B cell (primary cell): Measurements from ENCODE around the gene NADSYN1. TPM values are rescaled to one million over a fixed set of nuclear protein-coding genes. Genes with fewer than 3 reads are reported as not detected.

Source experiments
- ATAC-seq: fragments of 200-7000 bp; cut with Tn5 transposase; one replicate; pipeline ENCODE4 v1.10.0; 2021; ENCODE audit warnings: low read depth, mild to moderate bottlenecking, moderate number of reproducible peaks, moderate library complexity
- CTCF ChIA-PET: fragments of 350-600 bp; sonication (Branson Sonifier 250); formaldehyde crosslinking; loops from one replicate; lab custom pipeline; 2021; ENCODE audit warnings: antibody characterized with exemption, inconsistent platforms; lab: Charles Lee
- POLR2A ChIA-PET: fragments of 350-600 bp; sonication (Branson Sonifier 250); formaldehyde crosslinking; loops from one replicate; lab custom pipeline; 2021; ENCODE audit warnings: antibody characterized with exemption; lab: Charles Lee
- DNase-seq: peaks from one replicate; pipeline ENCODE4 v3.0.0; 2013
- H2AFZ ChIP-seq: 2 replicates; pipeline ENCODE4 v1.6.1; 2012; ENCODE audit warnings: mild to moderate bottlenecking, low read depth, low read length; ENCODE audit not compliant: insufficient read depth, poor library complexity, severe bottlenecking
- H3K27ac ChIP-seq, 2 donors: 1 replicate in 1 of 2; 2 replicates in 1 of 2; pipeline ENCODE4 v1.5.1; 2012 to 2013; ENCODE audit warnings: low read length in 2 of 2, mild to moderate bottlenecking in 2 of 2, moderate library complexity in 1 of 2
- H3K27me3 ChIP-seq, 4 experiments: fragments of 200-600 bp in 1 of 4; sonication (generic) in 1 of 4; replicated peaks in 1 of 4; 1 replicate in 2 of 4; 2 replicates in 2 of 4; pipeline versions ENCODE4 v1.6.1 to v1.7.0; 2013 to 2016; ENCODE audit warnings: low read length in 3 of 4, mild to moderate bottlenecking in 2 of 4, mixed read lengths in 1 of 4, moderate library complexity in 1 of 4; ENCODE audit not compliant: insufficient read depth in 4 of 4, control insufficient read depth in 3 of 4; ENCODE audit errors: control extremely low read depth in 1 of 4
- H3K36me3 ChIP-seq, 2 experiments: replicated peaks in 1 of 2; 1 replicate in 1 of 2; 2 replicates in 1 of 2; pipeline versions ENCODE4 v1.6.1 to v1.7.1; 2013; ENCODE audit warnings: low read length in 1 of 2; ENCODE audit not compliant: insufficient read depth in 2 of 2, control insufficient read depth in 1 of 2; ENCODE audit errors: control extremely low read depth in 1 of 2, extremely low read depth in 1 of 2
- H3K4me1 ChIP-seq, 2 donors: fragments of 200-600 bp in 1 of 2; sonication (generic) in 1 of 2; 1 replicate in 1 of 2; 2 replicates in 1 of 2; pipeline versions ENCODE4 v1.5.1 to v1.6.1; 2013 to 2017; ENCODE audit warnings: low read length in 2 of 2; ENCODE audit not compliant: control insufficient read depth in 2 of 2, insufficient read depth in 2 of 2
- H3K4me2 ChIP-seq: replicated peaks from 2 replicates; pipeline ENCODE3; 2012; ENCODE audit warnings: mild to moderate bottlenecking, low read depth, low read length; ENCODE audit not compliant: poor library complexity, severe bottlenecking
- H3K4me3 ChIP-seq, 5 experiments: fragments of 200-600 bp in 1 of 5; sonication (generic) in 1 of 5; 1 replicate in 3 of 5; 2 replicates in 2 of 5; pipeline versions ENCODE4 v1.5.1 to v1.7.0; 2011 to 2016; ENCODE audit warnings: low read length in 4 of 5, mild to moderate bottlenecking in 4 of 5, low read depth in 2 of 5, control low read depth in 1 of 5, moderate library complexity in 1 of 5; ENCODE audit not compliant: insufficient read depth in 1 of 5; ENCODE audit errors: control extremely low read depth in 1 of 5, extremely low read depth in 1 of 5
- H3K79me2 ChIP-seq: fragments of 200-600 bp; sonication (generic); one replicate; pipeline ENCODE4 v1.6.0; 2016; ENCODE audit warnings: low read length; ENCODE audit not compliant: control insufficient read depth, insufficient read depth
- H3K9ac ChIP-seq: fragments of 200-600 bp; sonication (generic); 2 replicates; pipeline ENCODE4 v1.6.1; 2017; ENCODE audit warnings: mild to moderate bottlenecking, low read length, moderate library complexity
- H3K9me3 ChIP-seq, 3 donors: one replicate each; pipeline versions ENCODE4 v1.6.1 to v1.7.1; 2013; ENCODE audit warnings: low read length in 2 of 3; ENCODE audit not compliant: control insufficient read depth in 2 of 3, insufficient read depth in 1 of 3; ENCODE audit errors: control extremely low read depth in 1 of 3
- H4K20me1 ChIP-seq: 2 replicates; pipeline ENCODE4 v1.6.0; 2012; ENCODE audit warnings: mild to moderate bottlenecking, low read length; ENCODE audit not compliant: insufficient read depth, control insufficient read depth, poor library complexity, severe bottlenecking
- H3K27ac Mint-ChIP-seq: one replicate; pipeline ENCODE4 v1.8.0; 2021; ENCODE audit warnings: mixed read lengths
- H3K27me3 Mint-ChIP-seq: one replicate; pipeline ENCODE4 v1.8.0; 2021; ENCODE audit warnings: mixed read lengths
- H3K4me1 Mint-ChIP-seq: one replicate; pipeline ENCODE4 v1.8.0; 2021; ENCODE audit warnings: mixed read lengths
- H3K4me3 Mint-ChIP-seq: one replicate; pipeline ENCODE4 v1.8.0; 2021; ENCODE audit warnings: mixed read lengths
- H3K9me3 Mint-ChIP-seq: one replicate; pipeline ENCODE4 v1.8.0; 2022; ENCODE audit warnings: mixed read lengths; ENCODE audit not compliant: insufficient read depth
- EZH2 ChIP-seq: IDR thresholded peaks from 2 replicates; pipeline ENCODE4 v1.6.1; 2012; ENCODE audit warnings: borderline replicate concordance, low read depth, mild to moderate bottlenecking, moderate library complexity, low read length; ENCODE audit not compliant: insufficient read depth, poor library complexity, severe bottlenecking
- whole genome bisulfite sequencing: methylation state at CpG from one replicate; pipeline ENCODE4 v1.1.5; 2013; ENCODE audit warnings: missing lambda C conversion rate; ENCODE audit not compliant: insufficient coverage; 5-methylcytosine and 5-hydroxymethylcytosine counted together
- intact Hi-C: fragments of 100-400 bp; cut with micrococcal nuclease; formaldehyde crosslinking; loops from one replicate; pipeline ENCODE4 v1.10.0; 2022
- polyA plus RNA-seq: library from polyadenylated mRNA; depleted of rRNA; stranded (reverse); fragments of >200 nt; gene quantifications from 2 replicates; pipeline ENCODE4 v1.2.3, GENCODE V29; 2012
- total RNA-seq, 2 donors: library from RNA; stranded (reverse); fragments of 120-200 nt in 1 of 2; gene quantifications; 1 replicate in 1 of 2; 2 replicates in 1 of 2; pipeline versions ENCODE4 v1.2.3 to v1.2.4, GENCODE V29; 2013 to 2022
- TF ChIP-seq, protein P1 (sequence below): fragments of 200-600 bp; IDR thresholded peaks from one replicate; pipeline ENCODE4 v1.8.0; 2022; ENCODE audit warnings: antibody characterized with exemption, mild to moderate bottlenecking

NADSYN1 gene
- total and polyA plus RNA-seq, 2 donors (not counting 1 experiment from before 2014, with no cell fraction given) = 153 to 222 TPM

GRCh38 chr11:71501071-71501985, 48.3 kb downstream of the NADSYN1 start:
- DNase-seq = no peak
- 95% methylated on average over 25 of the region's 30 CpGs for WGBS
- peaks cover 2% of the 10 kb centered on the region for H3K4me1 Mint-ChIP-seq

More at GRCh38 chr11:71501071-71501985, 48.3 kb downstream of the NADSYN1 start:
- Histone ChIP-seq H4K20me1 (peaks cover 3% of the 10 kb centered on the region), H3K27ac (no peak overlapping the region), H3K27me3 (no peaks in the 10 kb centered on the region), H3K9ac (no peak overlapping the region), H3K9me3 (peaks cover 0 to 6% (median 0%) of the 10 kb centered on the region in 3 donors), H3K36me3 (peaks cover 0 to 70% of the 10 kb centered on the region in 2 experiments), H3K4me2 (no peak overlapping the region), H3K4me1 (no peaks in the 10 kb centered on the region), H3K4me3 (no peak overlapping the region), H2AFZ (no peak overlapping the region), H3K79me2 (no peaks in the 10 kb centered on the region)
- Mint-ChIP-seq H3K27ac (no peak overlapping the region), H3K27me3 (no peaks in the 10 kb centered on the region), H3K9me3 (no peaks in the 10 kb centered on the region), H3K4me3 (no peak overlapping the region)
- ChIA-PET POLR2A (interaction anchor here (0.6 kb wide), 1 partner anchor 305 kb away, joined by 8 read pairs; no protein-coding TSS in a partner anchor), CTCF (no interaction called here)
- intact Hi-C loops = no loop called here
- ATAC-seq = no peak
- TF ChIP-seq, protein P1, sequence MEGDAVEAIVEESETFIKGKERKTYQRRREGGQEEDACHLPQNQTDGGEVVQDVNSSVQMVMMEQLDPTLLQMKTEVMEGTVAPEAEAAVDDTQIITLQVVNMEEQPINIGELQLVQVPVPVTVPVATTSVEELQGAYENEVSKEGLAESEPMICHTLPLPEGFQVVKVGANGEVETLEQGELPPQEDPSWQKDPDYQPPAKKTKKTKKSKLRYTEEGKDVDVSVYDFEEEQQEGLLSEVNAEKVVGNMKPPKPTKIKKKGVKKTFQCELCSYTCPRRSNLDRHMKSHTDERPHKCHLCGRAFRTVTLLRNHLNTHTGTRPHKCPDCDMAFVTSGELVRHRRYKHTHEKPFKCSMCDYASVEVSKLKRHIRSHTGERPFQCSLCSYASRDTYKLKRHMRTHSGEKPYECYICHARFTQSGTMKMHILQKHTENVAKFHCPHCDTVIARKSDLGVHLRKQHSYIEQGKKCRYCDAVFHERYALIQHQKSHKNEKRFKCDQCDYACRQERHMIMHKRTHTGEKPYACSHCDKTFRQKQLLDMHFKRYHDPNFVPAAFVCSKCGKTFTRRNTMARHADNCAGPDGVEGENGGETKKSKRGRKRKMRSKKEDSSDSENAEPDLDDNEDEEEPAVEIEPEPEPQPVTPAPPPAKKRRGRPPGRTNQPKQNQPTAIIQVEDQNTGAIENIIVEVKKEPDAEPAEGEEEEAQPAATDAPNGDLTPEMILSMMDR = no peak
- no peak for TF ChIP-seq EZH2
